IMR-90 (cell line): ENCODE data around the gene C19orf85. TPM values are rescaled to one million over a fixed set of nuclear protein-coding genes. Genes with fewer than 3 reads are reported as not detected.

Experiments used
- ATAC-seq: fragments of 200-7000 bp; cut with Tn5 transposase; 2 replicates; pipeline ENCODE4 v1.9.1; 2020; ENCODE audit warnings: low read depth, mild to moderate bottlenecking, moderate library complexity
- BruUV-seq: library from RNA; stranded (reverse); fragments of 400-500 nt; replicated peaks from 2 replicates; lab custom pipeline; 2021; lab: Mats Ljungman, UMichigan
- CTCF ChIA-PET: fragments of 300-600 bp; formaldehyde crosslinking; extraction: SDS; loops from one replicate; lab custom pipeline; 2021; ENCODE audit warnings: antibody characterized with exemption; lab: Yijun Ruan, JAX
- POLR2A ChIA-PET: fragments of 300-600 bp; sonication (Branson Sonifier 250); formaldehyde crosslinking; loops from one replicate; lab custom pipeline; 2022; ENCODE audit warnings: antibody characterized with exemption; ENCODE audit not compliant: unreplicated experiment; lab: Charles Lee
- DNase-seq: peaks from one replicate; pipeline ENCODE4 v3.0.0; 2013
- H2AFZ ChIP-seq: replicated peaks from 2 replicates; pipeline ENCODE3; 2013; ENCODE audit warnings: low read length, mild to moderate bottlenecking; ENCODE audit not compliant: poor library complexity
- H2AK5ac ChIP-seq: 2 replicates; pipeline ENCODE4 v1.6.1; 2013; ENCODE audit warnings: low read depth, low read length, inconsistent platforms
- H2AK9ac ChIP-seq: replicated peaks from 2 replicates; pipeline ENCODE3; 2013; ENCODE audit warnings: mild to moderate bottlenecking, low read depth, low read length, moderate library complexity; ENCODE audit not compliant: poor library complexity
- H2BK120ac ChIP-seq: 2 replicates; pipeline ENCODE4 v1.6.1; 2013; ENCODE audit warnings: low read depth, low read length, inconsistent platforms
- H2BK15ac ChIP-seq: 3 replicates; pipeline ENCODE4 v1.6.1; 2013; ENCODE audit warnings: low read depth, low read length, inconsistent platforms
- H2BK20ac ChIP-seq: 2 replicates; pipeline ENCODE4 v1.6.1; 2013; ENCODE audit warnings: low read depth, mild to moderate bottlenecking, inconsistent platforms, low read length, moderate library complexity
- H2BK5ac ChIP-seq: 2 replicates; pipeline ENCODE4 v1.6.1; 2013; ENCODE audit warnings: mild to moderate bottlenecking, low read depth, low read length, inconsistent platforms; ENCODE audit not compliant: poor library complexity, severe bottlenecking
- H3K14ac ChIP-seq: replicated peaks from 2 replicates; pipeline ENCODE4 v1.6.1; 2013; ENCODE audit warnings: low read depth, low read length, inconsistent platforms
- H3K18ac ChIP-seq: 2 replicates; pipeline ENCODE4 v1.6.1; 2013; ENCODE audit warnings: low read depth, low read length, control low read depth
- H3K23ac ChIP-seq: 2 replicates; pipeline ENCODE4 v1.6.1; 2013; ENCODE audit warnings: low read depth, low read length, inconsistent platforms
- H3K27ac ChIP-seq: 2 replicates; pipeline ENCODE4 v1.5.1; 2013; ENCODE audit warnings: mild to moderate bottlenecking, control low read depth, low read length; ENCODE audit not compliant: insufficient read depth
- H3K27me3 ChIP-seq: 2 replicates; pipeline ENCODE4 v1.6.1; 2013; ENCODE audit warnings: low read length; ENCODE audit not compliant: control insufficient read depth, insufficient read depth
- H3K36me3 ChIP-seq: 2 replicates; pipeline ENCODE4 v1.6.1; 2013; ENCODE audit warnings: low read length, mixed read lengths; ENCODE audit not compliant: control insufficient read depth, insufficient read depth
- H3K4ac ChIP-seq: 2 replicates; pipeline ENCODE4 v1.6.1; 2013; ENCODE audit warnings: low read depth, low read length, inconsistent platforms
- H3K4me1 ChIP-seq: 2 replicates; pipeline ENCODE4 v1.6.1; 2013; ENCODE audit warnings: low read length, mixed read lengths; ENCODE audit not compliant: control insufficient read depth, insufficient read depth
- H3K4me2 ChIP-seq: 2 replicates; pipeline ENCODE4 v1.6.1; 2013; ENCODE audit warnings: low read depth, mild to moderate bottlenecking, control low read depth, low read length, moderate library complexity
- H3K4me3 ChIP-seq: 2 replicates; pipeline ENCODE4 v1.5.1; 2013; ENCODE audit warnings: low read depth, mild to moderate bottlenecking, control low read depth, low read length, moderate library complexity; ENCODE audit not compliant: insufficient read depth
- H3K56ac ChIP-seq: 2 replicates; pipeline ENCODE4 v1.6.1; 2013; ENCODE audit warnings: low read length, inconsistent platforms; ENCODE audit not compliant: insufficient read depth; ENCODE audit errors: extremely low read depth
- H3K79me1 ChIP-seq, 2 experiments: 2 replicates each; pipeline ENCODE4 v1.6.1; 2013; ENCODE audit warnings: low read length in 2 of 2, inconsistent platforms in 1 of 2, low read depth in 1 of 2
- H3K9ac ChIP-seq: 2 replicates; pipeline ENCODE4 v1.6.1; 2013; ENCODE audit warnings: low read depth, low read length, control low read depth
- H3K9me1 ChIP-seq: 2 replicates; pipeline ENCODE4 v1.6.1; 2013; ENCODE audit warnings: low read length, inconsistent platforms; ENCODE audit not compliant: insufficient read depth
- H3K9me3 ChIP-seq: 2 replicates; pipeline ENCODE4 v1.6.1; 2013; ENCODE audit warnings: low read length; ENCODE audit not compliant: control insufficient read depth, insufficient read depth
- H4K20me1 ChIP-seq: 2 replicates; pipeline ENCODE4 v1.6.1; 2013; ENCODE audit warnings: low read length, inconsistent platforms; ENCODE audit not compliant: insufficient read depth
- H4K5ac ChIP-seq: 2 replicates; pipeline ENCODE4 v1.6.1; 2013; ENCODE audit warnings: mild to moderate bottlenecking, low read depth, low read length, control low read depth
- H4K8ac ChIP-seq, 2 experiments: 2 replicates each; pipeline ENCODE4 v1.6.1; 2013; ENCODE audit warnings: low read depth in 2 of 2, low read length in 2 of 2, control low read depth in 1 of 2, inconsistent platforms in 1 of 2
- H4K91ac ChIP-seq: 2 replicates; pipeline ENCODE4 v1.6.1; 2013; ENCODE audit warnings: low read depth, low read length, inconsistent platforms; ENCODE audit not compliant: insufficient read depth
- BHLHE40 ChIP-seq: fragments of 150-350 bp; IDR thresholded peaks from 2 replicates; pipeline ENCODE4 v1.6.1; 2016; ENCODE audit warnings: mild to moderate bottlenecking, low read depth, low read length
- CTCF ChIP-seq: conservative IDR thresholded peaks from 2 replicates; pipeline ENCODE4 v1.5.1; 2012; ENCODE audit warnings: mild to moderate bottlenecking, low read depth, low read length, improper control_type of control experiment
- POLR2A ChIP-seq: IDR thresholded peaks from 2 replicates; pipeline ENCODE4 v1.6.1; 2012; ENCODE audit warnings: mild to moderate bottlenecking, low read depth, low read length
- RAD21 ChIP-seq: IDR thresholded peaks from 2 replicates; pipeline ENCODE4 v1.6.1; 2012; ENCODE audit warnings: low read length, improper control_type of control experiment
- RCOR1 ChIP-seq: IDR thresholded peaks from 2 replicates; pipeline ENCODE4 v1.6.1; 2012; ENCODE audit warnings: mild to moderate bottlenecking, low read length, improper control_type of control experiment; ENCODE audit not compliant: insufficient replicate concordance
- WGBS, 2 experiments: methylation state at CpG; one replicate each; pipeline versions ENCODE4 v1.1.5 to v1.1.7; 2013; ENCODE audit warnings: missing lambda C conversion rate in 2 of 2; ENCODE audit not compliant: insufficient read length in 1 of 2; ENCODE audit errors: extremely low coverage in 2 of 2; 5-methylcytosine and 5-hydroxymethylcytosine counted together
- dilution Hi-C: fragments of 300-500 bp; cut with HindIII; formaldehyde crosslinking; loops from one replicate; pipeline ENCODE4 v1.14.3; 2018; ENCODE audit warnings: low sequenced_read_pairs; ENCODE audit not compliant: unreplicated experiment
- in situ Hi-C: fragments of 300-500 bp; cut with MboI; formaldehyde crosslinking; loops from 3 replicates; pipeline ENCODE4 v1.14.3; 2019; ENCODE audit warnings: low sequenced_read_pairs, inconsistent platforms, mixed read lengths
- intact Hi-C: fragments of 100-400 bp; cut with micrococcal nuclease; formaldehyde crosslinking; loops from 2 replicates; pipeline ENCODE4 v1.10.0; 2022
- polyA plus RNA-seq, 3 experiments: library from polyadenylated mRNA; depleted of rRNA; stranded (reverse); fragments of >200 nt; gene quantifications; 2 replicates each; pipeline ENCODE4 v1.2.3, GENCODE V29; 2012; ENCODE audit warnings: low replicate concordance in 1 of 3
- total RNA-seq: library from RNA; depleted of rRNA; stranded (reverse); fragments of >200 nt; gene quantifications from 2 replicates; pipeline ENCODE4 v1.2.3, GENCODE V29; 2012

The C19orf85 gene
- total and polyA plus RNA-seq, 2 of the 4 experiments (the other 2 are of a cell fraction): not detected

GRCh38 chr19:55419624-55420236, 44.8 kb downstream of the C19orf85 start:
- Histone ChIP-seq H2BK15ac (no peak overlapping the region), H3K36me3 (no peaks in the 10 kb centered on the region), H3K79me1 (no peaks in the 10 kb centered on the region), H3K23ac (no peak overlapping the region), H4K5ac (no peak overlapping the region), H2AFZ (no peak overlapping the region), H3K4ac (no peak overlapping the region), H3K4me2 (no peak overlapping the region), H2BK120ac (no peak overlapping the region), H3K4me3 (no peak overlapping the region), H4K8ac (no peak overlapping the region), H2AK9ac (no peak overlapping the region), H2BK20ac (no peak overlapping the region), H3K14ac (no peak overlapping the region), H3K27ac (no peak overlapping the region), H3K18ac (no peak overlapping the region), H4K20me1 (no peaks in the 10 kb centered on the region; the same call in 1 of the 2 replicates), H3K9me3 (no peaks in the 10 kb centered on the region), H3K4me1 (no peaks in the 10 kb centered on the region), H3K27me3 (peaks cover 16% of the 10 kb centered on the region), H3K9me1 (0 out of 2 replicates have a peak, but pooled peaks cover 4% of the 10 kb centered on the region), H3K56ac (no peak overlapping the region), H4K91ac (no peak overlapping the region), H2BK5ac (no peak overlapping the region), H3K9ac (no peak overlapping the region), H2AK5ac (no peak overlapping the region)
- TF ChIP-seq BHLHE40 (no peak), RCOR1 (no peak), CTCF (no peak), POLR2A (no peak), RAD21 (no peak)
- no TSS peak for BruUV-seq
- POLR2A ChIA-PET: no interaction called here
- ATAC-seq: no peak
- in situ Hi-C loops (loop anchor here (5.0 kb wide), 1 partner anchor 282 kb away; no protein-coding TSS in a partner anchor), dilution Hi-C loops (no loop called here), intact Hi-C loops (loop anchor here (2.0 kb wide), 1 partner anchor 161 kb away; the partner anchor contains the start of gene PPP6R1)
- 33% methylated on average over 1 of the region's 5 CpGs; no CpG with 5 or more reads in 1 of the 2 experiments for WGBS, 2 experiments
- CTCF ChIA-PET: interaction anchor here (0.8 kb wide), 1 partner anchor 279 kb away, joined by 3 read pairs; no protein-coding TSS in a partner anchor
- DNase-seq: no peak
